Prostate gland (tissue), 2 donors: ENCODE measurements around the gene ADCY1. TPM values are rescaled to one million over a fixed set of nuclear protein-coding genes. Genes with fewer than 3 reads are reported as not detected.

Experiments
- DNase-seq: peaks from one replicate; pipeline ENCODE4 v3.0.0-alpha.2; 2019; ENCODE audit warnings: low spot score
- H3K27ac ChIP-seq, 2 donors: fragments of 200-600 bp; sonication (generic); 2 replicates each; pipeline ENCODE4 v1.5.1; 2017 to 2019
- H3K27me3 ChIP-seq: fragments of 200-600 bp; sonication (generic); replicated peaks from 2 replicates; pipeline ENCODE4 v1.5.1; 2019; ENCODE audit not compliant: insufficient read depth
- H3K36me3 ChIP-seq, 2 donors: fragments of 200-600 bp; sonication (generic); 1 replicate in 1 of 2; 2 replicates in 1 of 2; pipeline versions ENCODE4 v1.5.1 to v1.8.1; 2017 to 2019
- H3K4me1 ChIP-seq: fragments of 200-600 bp; sonication (generic); replicated peaks from 2 replicates; pipeline ENCODE4 v1.5.1; 2019
- H3K4me3 ChIP-seq, 2 donors: fragments of 200-600 bp; sonication (generic); 2 replicates each; pipeline ENCODE4 v1.5.1; 2017 to 2019
- H3K9me3 ChIP-seq: fragments of 200-600 bp; sonication (generic); 2 replicates; pipeline ENCODE4 v1.5.1; 2017
- POLR2A ChIP-seq: fragments of 450-650 bp; IDR thresholded peaks from one replicate; pipeline ENCODE4 v1.6.1; 2016; ENCODE audit warnings: antibody characterized with exemption, mild to moderate bottlenecking
- POLR2AphosphoS5 ChIP-seq: sonication (generic); formaldehyde crosslinking; IDR thresholded peaks from one replicate; pipeline ENCODE4 v1.6.1; 2017; ENCODE audit warnings: antibody characterized with exemption
- WGBS: methylation state at CpG from one replicate; pipeline ENCODE4 v1.1.5; 2018; 5-methylcytosine and 5-hydroxymethylcytosine counted together
- intact Hi-C: fragments of 100-400 bp; cut with DNase I; formaldehyde crosslinking; loops from one replicate; pipeline ENCODE4 v1.14.2; 2022
- total RNA-seq, 2 donors: library from RNA; depleted of rRNA; stranded (reverse); fragments of >200 nt; gene quantifications; one replicate each; pipeline ENCODE4 v1.1.0, GENCODE V29; 2016
- TF ChIP-seq, protein P1 (sequence below), 4 experiments: fragments of 200-600 bp in 2 of 4; fragments of 450-650 bp in 2 of 4; sonication (generic) in 2 of 4; IDR thresholded peaks; 1 replicate in 3 of 4; 2 replicates in 1 of 4; pipeline ENCODE4 v1.5.1; 2016 to 2019; ENCODE audit warnings: antibody characterized with exemption in 4 of 4, mild to moderate bottlenecking in 2 of 4, moderate library complexity in 2 of 4

Gene ADCY1
- total RNA-seq, 2 donors from 2014 or later = 4.5 to 17.0 TPM

DNA sequence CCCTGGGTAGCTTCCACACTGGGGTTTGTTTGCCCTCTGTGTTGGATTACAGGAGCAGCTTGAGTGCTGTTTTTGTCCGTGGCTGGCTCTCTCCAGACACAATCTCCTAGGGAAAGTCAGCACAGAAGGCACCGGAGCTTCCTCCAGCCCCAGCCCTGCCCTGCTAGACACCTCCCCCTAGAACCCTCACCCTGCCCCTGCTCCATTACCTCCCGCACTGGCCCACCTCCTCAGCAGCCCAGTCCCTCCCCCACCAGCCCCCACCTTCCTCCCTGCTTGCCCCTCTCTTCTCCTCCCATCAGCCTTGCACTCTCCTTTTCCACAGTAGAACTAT is 130.5 kb downstream of the ADCY1 start:
- H3K27ac ChIP-seq = no peak overlapping the region
- no peak for DNase-seq
- 60% methylated on average over 3 of the region's 3 CpGs for WGBS
- H3K9me3 ChIP-seq = no peaks in the 10 kb centered on the region
- no peak overlapping the region for H3K4me3 ChIP-seq
- H3K4me1 ChIP-seq = no peaks in the 10 kb centered on the region
- no peak for TF ChIP-seq POLR2AphosphoS5
- H3K27me3 ChIP-seq = no peaks in the 10 kb centered on the region
- H3K36me3 ChIP-seq = no peaks in the 10 kb centered on the region
- intact Hi-C loops = no loop called here

DNA sequence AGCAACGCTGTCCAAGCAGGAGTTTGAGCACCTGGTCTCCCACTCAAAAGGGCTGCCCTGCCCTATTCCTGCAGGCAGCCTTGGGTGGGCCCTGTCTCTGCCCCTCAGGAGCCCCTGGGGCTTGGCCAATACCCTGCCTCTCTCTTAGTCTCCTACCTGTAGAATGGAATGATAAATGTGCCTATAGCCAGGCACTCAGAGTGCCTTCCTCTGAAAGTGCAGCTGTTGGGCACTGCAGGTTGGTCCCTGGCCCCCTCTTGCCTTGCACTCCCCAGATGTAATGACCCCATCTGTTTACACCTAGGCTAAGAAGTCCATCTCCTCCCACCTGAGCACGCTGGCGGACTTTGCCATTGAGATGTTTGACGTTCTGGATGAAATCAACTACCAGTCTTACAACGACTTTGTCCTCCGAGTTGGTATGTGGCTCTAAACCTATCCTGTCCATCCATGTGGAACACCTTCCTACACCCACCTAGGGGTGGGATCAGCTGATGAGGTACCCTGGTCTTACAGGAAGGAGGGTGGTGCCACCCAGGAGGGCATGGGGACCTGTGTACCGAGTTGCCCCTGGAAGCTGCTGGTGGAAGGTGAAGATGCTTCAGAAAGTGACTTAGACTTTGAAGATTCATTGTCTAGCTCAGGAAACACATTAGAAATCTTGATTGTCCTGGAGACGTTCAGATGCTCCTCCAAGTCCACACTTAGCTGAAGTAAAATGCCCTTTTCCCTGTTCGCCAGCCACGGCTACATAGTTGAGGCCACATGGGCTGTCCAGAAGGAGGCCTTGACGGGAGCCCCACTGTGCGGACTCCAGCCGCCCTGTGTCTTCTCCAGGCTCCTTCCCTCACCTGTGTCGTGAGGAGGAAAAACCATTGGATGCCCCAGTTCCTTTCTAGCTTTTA is 134.1 kb downstream of the ADCY1 start:
- intact Hi-C loops = no loop called here
- H3K36me3 ChIP-seq = no peaks in the 10 kb centered on the region
- H3K4me3 ChIP-seq = no peak overlapping the region
- H3K4me1 ChIP-seq = no peaks in the 10 kb centered on the region
- H3K27ac ChIP-seq = peak overlapping the region in 1 of 2 donors; percentile 35
- H3K9me3 ChIP-seq = no peaks in the 10 kb centered on the region
- WGBS = 92% methylated on average over 14 of the region's 14 CpGs
- no peak for TF ChIP-seq POLR2A
- no peak for TF ChIP-seq POLR2AphosphoS5
- TF ChIP-seq, protein P1, sequence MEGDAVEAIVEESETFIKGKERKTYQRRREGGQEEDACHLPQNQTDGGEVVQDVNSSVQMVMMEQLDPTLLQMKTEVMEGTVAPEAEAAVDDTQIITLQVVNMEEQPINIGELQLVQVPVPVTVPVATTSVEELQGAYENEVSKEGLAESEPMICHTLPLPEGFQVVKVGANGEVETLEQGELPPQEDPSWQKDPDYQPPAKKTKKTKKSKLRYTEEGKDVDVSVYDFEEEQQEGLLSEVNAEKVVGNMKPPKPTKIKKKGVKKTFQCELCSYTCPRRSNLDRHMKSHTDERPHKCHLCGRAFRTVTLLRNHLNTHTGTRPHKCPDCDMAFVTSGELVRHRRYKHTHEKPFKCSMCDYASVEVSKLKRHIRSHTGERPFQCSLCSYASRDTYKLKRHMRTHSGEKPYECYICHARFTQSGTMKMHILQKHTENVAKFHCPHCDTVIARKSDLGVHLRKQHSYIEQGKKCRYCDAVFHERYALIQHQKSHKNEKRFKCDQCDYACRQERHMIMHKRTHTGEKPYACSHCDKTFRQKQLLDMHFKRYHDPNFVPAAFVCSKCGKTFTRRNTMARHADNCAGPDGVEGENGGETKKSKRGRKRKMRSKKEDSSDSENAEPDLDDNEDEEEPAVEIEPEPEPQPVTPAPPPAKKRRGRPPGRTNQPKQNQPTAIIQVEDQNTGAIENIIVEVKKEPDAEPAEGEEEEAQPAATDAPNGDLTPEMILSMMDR (IDR thresholded peaks at IDR 0.05) = no peak
- no peaks in the 10 kb centered on the region for H3K27me3 ChIP-seq
- DNase-seq = no peak

DNA sequence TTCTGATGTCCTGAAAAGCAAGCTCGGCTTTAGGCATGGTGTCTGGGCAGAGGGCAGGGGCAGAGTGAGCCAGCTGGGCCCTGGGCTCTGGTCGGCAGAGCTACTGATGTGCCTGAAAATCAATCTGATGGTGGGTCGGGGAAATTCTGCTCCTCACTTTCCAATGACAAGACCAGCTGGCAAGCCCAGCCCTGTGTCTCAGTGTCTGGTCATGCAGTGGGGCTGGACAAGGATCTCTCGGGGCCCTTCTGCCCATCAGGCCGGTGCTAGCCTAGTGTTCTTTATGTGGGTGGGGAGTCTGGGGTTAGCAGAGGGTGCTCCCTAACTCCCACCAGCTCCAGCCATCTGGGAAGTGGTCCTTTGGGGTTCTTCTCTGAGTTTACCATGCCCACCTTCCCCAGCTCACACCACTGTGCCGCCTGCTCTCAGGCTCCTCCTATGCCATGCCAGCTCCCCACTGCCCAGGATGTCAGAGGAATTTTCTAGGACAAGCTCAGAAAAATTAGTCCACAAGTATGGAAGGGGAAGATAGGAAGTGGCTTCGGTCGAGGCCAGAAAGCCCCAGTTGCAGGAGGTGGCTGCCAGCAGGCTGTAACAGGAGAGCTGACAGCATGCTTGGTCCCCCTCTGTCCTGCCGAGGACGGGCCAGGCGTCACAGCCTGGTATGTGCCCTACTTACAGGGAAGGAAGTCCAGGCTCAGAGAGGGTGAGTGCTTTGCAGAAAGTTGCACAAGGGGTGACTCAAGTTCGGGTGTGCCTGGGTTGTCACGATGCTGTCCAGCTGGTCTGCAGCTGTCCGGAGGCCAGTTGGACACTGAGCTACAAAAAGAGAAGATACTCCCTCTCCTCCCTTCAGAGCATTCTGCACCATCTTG is 135.2 kb downstream of the ADCY1 start:
- H3K4me3 ChIP-seq = no peak overlapping the region
- H3K27me3 ChIP-seq = no peaks in the 10 kb centered on the region
- intact Hi-C loops = no loop called here
- DNase-seq = no peak
- 84% methylated on average over 14 of the region's 14 CpGs for WGBS
- H3K4me1 ChIP-seq = no peaks in the 10 kb centered on the region
- H3K9me3 ChIP-seq = no peaks in the 10 kb centered on the region
- no peaks in the 10 kb centered on the region for H3K36me3 ChIP-seq
- peak overlapping the region; percentile 14 to 35 for H3K27ac ChIP-seq
- TF ChIP-seq POLR2A = no peak
- no peak for TF ChIP-seq POLR2AphosphoS5
- TF ChIP-seq, protein P1 (IDR thresholded peaks at IDR 0.05) = no peak

DNA sequence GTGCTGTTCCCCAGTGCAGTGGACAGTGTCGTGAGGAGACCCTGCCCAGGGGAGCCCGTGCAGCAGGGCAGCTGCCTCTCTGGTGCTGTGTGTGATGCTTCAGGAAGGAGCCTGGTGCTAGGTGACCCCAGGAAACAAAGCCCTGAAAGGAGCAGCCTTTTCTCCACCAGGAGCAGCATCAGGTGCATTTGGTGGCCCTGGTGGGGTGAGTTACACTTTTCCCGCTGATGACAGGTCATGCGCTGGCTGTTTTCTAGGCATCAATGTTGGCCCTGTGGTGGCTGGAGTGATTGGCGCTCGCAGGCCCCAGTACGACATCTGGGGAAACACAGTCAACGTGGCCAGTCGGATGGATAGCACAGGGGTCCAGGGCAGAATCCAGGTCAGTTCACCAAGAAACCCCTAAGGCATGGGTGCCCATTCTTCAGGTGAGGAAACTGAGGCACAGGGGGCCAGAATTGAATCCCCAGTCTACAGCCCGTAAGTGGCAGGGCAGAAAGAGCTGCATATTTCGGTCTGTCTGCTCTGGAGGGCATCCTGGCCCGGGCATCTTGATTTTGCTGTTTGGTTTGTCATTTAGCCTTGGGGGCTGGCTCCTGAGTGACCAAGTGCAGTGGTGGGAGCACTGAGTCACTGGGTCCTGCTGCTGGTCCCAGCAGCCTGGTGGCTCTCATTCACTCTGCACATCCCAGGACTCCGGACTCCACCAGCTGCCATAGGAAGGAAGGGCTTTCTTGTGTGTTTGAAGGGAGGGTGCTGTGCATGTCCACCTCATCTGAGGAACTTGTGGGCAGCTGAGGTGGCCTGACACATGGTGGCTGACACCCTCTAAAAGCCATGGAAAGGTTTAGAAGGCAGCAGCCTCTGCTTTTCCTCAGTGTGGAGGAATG is 136.3 kb downstream of the ADCY1 start:
- DNase-seq = no peak
- TF ChIP-seq POLR2A (no peak), POLR2AphosphoS5 (no peak)
- TF ChIP-seq, protein P1 (IDR thresholded peaks at IDR 0.05) = no peak
- 84% methylated on average over 12 of the region's 13 CpGs for WGBS
- no peaks in the 10 kb centered on the region for H3K36me3 ChIP-seq
- H3K27me3 ChIP-seq = no peaks in the 10 kb centered on the region
- H3K27ac ChIP-seq = peak overlapping the region in 1 of 2 donors; percentile 35
- H3K4me1 ChIP-seq = no peaks in the 10 kb centered on the region
- no peak overlapping the region for H3K4me3 ChIP-seq
- H3K9me3 ChIP-seq = no peaks in the 10 kb centered on the region
- intact Hi-C loops = no loop called here

DNA sequence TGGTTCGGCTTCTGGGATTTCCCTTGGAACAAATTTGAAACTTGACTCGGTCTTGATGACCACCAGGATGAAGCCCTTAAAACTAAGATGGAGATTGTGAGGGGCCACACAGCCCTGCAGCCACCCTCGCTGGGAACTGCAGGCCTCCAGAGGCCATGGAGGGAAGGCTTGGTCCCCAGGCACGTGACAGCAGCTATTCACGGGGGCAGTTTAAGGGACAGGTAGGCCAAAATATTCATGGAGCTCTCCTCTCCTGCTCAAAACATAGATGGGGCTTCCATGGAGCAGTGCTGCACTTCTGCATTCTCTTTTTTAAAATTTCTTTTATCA is 137.0 kb downstream of the ADCY1 start:
- no peaks in the 10 kb centered on the region for H3K4me1 ChIP-seq
- H3K9me3 ChIP-seq = no peaks in the 10 kb centered on the region
- no peak overlapping the region for H3K27ac ChIP-seq
- H3K4me3 ChIP-seq = no peak overlapping the region
- WGBS = 91% methylated on average over 5 of the region's 5 CpGs
- intact Hi-C loops = no loop called here
- no peak for DNase-seq
- TF ChIP-seq, protein P1 (IDR thresholded peaks at IDR 0.05) = no peak
- TF ChIP-seq POLR2AphosphoS5 (no peak), POLR2A (no peak)
- no peaks in the 10 kb centered on the region for H3K36me3 ChIP-seq
- H3K27me3 ChIP-seq = no peaks in the 10 kb centered on the region
